Stimulated activated CD8-positive, alpha-beta memory T cell treated with anti-CD3 and anti-CD28 coated beads, Interleukin-7, amount 100 ng/mL, for 4 hours (primary cell): ENCODE data around the gene SMYD3.

ENCODE experiments used
- DNase-seq, 2 donors: peaks; one replicate each; pipeline ENCODE4 v3.0.0-alpha.2; 2020; ENCODE audit warnings: low read depth in 2 of 2

Gene SMYD3

DNA sequence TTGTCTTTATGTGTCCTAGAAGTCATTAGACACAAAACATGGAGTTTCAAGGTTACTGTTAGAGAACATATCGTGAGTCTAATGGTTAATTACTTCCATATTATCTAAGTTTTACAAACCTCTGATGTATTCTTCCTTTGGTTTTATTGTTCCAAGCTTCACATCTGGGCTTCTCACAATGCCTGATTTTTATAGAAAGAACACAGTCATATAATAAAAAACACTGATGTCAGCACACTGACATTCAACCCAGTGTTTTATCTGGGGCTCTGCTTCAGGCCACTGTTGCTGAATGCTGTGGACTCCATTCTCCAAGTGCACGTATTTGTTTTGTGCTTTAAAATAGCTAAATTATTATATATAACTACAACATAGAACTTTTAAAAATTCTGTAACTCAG, 232.9 kb downstream of the SMYD3 start:
- no peak for DNase-seq

DNA sequence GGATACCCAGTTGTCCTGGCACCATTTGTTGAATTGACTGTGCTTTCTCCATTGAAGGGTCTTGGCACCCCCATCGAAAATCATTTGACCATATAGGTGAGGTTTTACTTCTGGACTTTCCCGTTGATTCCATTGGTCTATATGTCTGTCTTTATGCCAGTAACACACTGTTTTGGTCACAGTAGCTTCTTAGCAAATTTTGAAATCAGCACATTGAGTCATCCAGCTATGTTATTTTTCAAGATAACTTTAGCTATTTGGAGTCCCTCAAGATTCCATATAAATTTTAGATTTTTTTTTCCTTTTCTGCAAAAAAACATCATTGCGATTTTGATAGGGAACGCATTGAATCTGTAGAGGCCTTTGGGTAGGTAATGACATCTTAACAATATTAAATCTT, 235.6 kb downstream of the SMYD3 start:
- no peak for DNase-seq

DNA sequence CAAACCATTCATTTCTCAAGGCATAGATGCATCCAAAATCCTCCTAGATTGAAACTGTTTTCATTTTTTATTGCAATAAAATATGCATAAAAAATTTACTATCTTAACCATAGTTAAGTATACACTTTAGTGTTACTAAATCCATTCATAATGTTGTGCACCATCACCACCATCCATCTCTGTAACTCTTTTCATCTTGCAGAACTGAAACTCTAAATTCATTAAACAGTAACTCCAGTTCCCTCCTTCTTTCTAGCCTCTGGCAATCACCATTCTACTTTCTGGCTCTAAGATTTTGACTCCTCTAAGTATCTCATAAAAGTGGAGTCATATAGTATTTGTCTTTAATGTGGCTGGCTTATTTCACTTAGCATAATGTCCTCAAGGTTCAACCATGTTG, 236.8 kb downstream of the SMYD3 start:
- no peak for DNase-seq

DNA sequence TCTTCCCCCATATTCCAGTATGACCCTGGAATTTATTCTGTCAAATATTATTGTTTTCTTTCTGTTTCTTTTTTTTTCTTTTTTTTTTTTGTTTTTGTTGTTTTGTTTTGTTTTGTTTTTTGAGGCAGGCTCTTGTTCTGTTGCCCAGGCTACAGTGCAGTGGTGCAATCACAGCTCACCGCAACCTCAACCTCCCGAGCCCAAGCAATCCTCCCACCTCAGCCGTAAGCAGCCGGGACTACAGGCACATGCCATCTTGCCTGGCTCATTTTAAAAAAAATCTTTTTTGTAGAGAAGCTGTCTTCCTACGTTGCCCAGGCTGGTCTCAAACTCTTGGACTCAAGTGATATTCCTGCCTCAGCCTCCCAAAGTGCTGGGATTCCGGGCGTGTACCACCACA, 237.6 kb downstream of the SMYD3 start:
- no peak for DNase-seq

DNA sequence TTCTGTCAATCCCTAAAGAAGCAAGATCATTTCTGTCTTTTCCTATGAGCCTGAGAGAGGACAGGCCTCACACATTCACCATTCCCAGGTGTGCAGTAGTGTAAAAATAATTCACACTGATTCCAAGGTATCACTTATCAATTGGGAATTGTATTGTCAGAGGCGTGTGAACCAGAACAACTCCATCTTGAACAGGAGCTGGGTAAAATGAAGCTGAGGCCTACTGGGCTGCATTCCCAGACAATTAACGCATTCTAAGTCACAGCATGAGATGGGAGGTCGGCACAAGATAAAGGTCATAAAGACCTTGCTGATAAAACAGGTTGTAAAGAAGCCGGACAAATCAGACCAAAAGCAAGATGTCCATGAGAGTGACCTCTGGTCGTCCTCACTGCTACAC, 239.2 kb downstream of the SMYD3 start:
- no peak for DNase-seq

DNA sequence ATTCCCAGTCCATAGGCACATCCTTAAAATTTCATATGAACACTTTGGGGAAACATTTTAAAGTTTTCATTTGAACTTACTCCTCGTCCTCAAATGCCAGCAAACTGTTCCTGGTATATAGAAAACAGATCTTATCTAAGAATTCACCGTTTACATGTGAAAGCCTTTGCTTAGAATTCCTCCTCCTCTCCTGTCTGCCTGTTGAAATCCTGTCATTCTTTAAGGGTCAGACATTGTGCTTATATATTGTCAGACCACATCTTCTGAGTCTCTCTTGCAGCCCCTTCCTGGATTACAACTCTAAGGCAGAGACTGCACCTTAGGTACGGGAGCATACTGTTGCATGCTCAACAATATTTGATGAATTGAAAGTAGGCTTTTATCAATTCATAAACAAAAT, 239.7 kb downstream of the SMYD3 start:
- no peak for DNase-seq

DNA sequence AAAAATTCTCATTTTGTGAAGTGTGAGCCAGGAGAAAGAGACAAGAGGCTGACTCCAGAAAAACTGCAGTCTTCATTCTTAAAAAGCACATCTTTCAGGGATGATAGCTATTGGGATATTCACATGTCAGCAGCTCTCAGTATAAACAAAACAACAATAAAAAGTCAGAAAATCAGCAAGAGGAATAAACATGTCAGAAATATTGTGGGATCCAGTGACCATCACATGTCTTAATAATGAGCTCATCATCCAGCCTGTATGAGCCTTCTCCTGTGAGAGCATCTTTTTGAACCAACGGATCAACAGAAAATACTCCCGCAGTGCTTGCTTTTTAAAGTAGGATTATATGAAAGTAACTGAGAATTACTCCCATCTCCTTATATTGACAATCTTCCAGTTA, 241.6 kb downstream of the SMYD3 start:
- DNase-seq, result no peak

DNA sequence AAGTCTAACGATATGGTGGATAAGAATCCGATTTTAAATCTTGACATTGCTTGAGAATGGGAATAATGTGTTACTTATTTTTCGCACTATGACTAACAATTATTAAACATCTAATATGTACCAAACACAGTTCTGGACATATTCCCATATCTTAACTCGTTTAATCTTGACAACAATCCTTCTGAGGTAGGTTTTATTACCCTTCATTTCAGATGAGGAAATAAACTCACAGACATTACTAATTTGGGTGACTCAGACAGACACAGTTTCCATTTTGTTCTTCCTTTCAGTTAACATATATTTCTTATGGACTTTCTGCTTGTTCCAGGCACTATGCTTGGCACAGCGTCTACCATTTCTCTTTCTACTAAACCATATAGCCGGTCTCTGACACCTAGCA, 244.8 kb downstream of the SMYD3 start:
- DNase-seq, result no peak

DNA sequence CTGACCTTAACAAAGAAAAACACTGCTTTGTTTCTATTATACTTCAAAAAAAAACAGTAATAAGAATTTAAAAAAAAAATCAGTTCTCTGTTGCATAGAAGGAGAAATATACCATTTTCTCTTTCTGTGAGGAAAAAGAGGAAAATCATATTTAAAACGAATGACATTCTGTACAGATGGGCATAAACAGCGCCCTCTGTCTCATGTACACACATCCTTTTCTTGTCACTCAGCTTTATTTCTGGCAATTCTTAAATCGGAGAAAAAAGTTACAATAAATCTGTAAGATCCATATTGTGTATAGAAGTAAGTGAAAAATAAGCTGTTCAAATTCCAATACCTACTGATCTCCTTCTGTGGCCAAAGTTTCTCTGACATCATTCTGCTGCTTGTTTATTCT, 245.4 kb downstream of the SMYD3 start:
- no peak for DNase-seq

DNA sequence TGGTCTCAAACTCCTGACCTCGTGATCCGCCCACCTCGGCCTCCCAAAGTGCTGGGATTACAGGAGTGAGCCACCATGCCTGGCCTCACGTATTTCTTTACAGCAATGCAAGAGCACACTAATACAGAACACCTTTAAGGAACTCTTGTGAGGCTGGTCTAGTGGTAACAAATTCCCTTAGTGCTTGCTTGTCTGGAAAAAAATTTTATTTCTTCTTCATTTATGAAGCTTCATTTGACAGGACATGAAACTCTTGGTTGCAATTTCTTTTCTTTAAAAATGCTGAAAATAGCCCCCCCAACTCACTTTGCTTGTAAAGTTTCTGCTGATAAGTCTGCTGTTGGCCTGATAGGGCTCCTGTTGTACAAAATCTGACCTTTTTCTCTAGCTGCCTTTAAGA, 248.8 kb downstream of the SMYD3 start:
- no peak for DNase-seq

DNA sequence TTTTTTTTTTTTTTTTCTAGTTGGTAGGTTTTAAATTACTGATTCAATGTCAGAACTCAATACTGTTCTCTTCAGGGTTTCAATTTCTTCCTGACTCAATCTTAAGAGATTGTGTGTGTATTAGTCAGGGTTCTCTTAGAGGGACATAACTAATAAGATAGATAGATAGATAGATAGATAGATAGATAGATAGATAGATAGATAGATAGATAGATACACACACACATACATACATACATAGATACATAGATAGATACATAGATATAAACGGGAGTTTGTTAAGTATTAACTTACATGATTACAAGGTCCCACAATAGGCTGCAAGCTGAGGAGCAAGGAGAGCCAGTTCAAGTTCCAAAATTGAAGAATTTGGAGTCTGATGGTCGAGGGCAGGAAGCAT, 251.3 kb downstream of the SMYD3 start:
- no peak for DNase-seq

DNA sequence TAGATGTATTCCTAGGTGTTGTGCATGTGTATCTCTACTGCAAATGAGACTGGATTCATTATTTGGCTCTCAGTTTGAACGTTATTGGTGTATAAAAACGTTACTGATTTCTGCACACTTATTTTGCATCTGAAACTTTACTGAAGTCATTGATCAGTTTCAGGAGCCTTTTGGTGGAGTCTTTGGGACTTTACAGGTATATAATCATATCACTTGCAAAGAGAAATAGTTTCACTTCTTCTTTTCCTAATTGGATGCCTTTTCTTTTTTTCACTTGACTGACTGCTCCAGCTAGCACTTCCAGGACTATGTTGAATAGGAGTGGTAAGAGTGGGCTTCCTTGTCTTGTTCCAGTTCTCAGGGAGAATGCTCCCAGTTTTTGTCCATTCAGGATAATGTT, 252.2 kb downstream of the SMYD3 start:
- DNase-seq, result no peak

DNA sequence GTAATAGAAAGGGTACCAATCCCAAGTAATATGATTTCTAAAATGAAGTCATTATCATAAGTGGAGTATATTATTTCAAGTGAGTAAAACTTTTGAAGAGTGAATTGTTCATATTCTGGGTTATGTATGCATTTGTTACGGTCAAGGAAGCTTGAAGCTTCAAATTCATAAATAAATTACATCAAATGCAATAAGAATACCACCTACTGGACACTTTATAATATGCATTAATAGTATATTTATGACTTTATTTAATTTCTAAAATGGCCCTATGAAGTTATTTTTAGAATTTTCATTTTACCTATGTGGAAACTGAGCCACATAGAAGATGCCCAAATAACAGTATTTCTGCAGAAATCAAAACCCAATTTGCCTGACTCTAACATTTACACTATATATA, 260.6 kb downstream of the SMYD3 start:
- DNase-seq, result no peak

DNA sequence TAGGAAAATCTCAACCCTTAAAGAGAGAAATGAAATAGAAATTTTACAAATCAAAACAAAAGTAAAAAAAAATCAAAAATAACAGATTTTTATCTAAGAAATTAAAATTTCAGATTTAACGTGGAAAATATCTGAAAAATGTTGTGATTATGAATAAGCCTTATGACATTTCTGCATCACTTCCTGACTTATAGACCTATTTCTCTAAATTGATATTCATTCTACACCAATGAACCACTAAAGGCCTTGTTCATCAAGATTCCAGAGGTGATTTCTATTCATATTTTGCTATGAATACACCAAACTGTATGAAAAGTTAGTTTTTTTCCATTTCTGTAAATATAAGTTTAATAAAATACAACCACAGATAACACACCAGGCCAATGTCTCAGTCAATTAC, 261.5 kb downstream of the SMYD3 start:
- no peak for DNase-seq

DNA sequence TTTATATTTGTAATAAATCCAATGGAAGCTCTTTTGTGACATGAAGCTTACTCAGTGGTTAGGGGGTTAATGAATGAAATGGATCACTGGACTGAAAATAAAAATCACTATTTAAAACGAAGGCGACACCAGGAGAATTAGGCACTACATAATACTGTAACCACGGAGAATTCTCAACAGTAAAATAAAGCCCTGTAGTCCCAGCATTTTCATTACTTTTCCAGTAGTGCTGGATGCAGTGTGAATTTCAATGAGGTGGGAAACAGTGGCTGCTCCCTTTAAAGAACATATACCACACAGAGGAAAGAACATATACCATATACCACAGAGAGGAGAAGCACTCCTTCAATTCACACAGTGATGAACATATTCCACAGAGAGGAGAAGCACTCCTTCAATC, 275.0 kb downstream of the SMYD3 start:
- no peak for DNase-seq

DNA sequence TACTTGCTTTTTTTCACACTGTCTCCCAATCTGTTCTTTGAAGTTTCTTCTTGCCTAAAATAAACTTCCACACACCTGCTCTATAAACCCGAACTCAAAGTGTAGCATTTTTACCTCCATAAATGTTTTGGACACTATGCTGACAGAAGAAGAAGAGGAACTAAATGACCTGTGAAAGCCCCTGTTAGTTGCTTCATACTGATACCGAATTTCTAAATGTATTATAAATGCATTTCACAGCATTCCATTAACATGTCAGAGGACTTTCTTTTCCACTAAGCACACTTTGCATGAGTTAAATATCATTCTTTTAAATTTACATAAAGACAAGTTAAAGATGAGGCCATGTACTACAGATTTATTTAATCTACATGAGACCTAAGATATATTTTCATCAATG, 281.0 kb downstream of the SMYD3 start:
- no peak for DNase-seq

DNA sequence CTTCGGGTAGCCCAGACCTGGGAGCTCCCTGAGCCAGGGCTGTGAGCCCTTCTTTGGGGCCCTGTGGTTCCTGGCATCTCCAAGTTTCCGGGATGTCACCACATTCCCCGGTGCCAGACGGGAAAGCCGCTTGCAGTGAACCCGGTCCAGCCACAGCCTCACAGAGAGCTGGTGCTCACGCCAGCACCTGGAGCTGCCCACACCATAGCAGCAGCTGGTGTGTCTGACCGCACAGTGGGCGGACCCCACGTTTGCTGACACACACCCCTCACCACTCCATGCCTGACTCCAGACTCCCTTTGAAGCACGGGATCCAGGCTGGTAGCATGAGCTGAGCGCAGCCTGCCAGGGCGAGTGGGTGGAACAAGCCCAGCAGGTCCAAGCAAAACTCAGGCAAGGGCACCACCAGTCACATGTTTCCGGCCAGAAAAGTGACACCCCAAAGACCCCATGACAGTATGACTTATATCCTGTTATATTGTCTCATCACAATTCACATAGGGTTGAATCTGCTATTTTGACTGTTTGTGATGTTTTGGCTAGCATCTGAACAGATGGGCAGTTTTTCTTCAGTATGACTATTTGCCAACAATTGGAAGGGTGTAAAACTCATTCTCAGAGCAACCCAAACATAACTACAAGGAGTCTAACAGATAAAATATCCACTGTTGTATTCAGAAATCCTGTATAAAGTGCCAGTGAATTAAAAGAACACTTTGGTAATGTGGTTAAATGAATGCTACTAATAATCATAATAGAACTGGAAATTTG, 285.4 kb downstream of the SMYD3 start:
- DNase-seq, result no peak

DNA sequence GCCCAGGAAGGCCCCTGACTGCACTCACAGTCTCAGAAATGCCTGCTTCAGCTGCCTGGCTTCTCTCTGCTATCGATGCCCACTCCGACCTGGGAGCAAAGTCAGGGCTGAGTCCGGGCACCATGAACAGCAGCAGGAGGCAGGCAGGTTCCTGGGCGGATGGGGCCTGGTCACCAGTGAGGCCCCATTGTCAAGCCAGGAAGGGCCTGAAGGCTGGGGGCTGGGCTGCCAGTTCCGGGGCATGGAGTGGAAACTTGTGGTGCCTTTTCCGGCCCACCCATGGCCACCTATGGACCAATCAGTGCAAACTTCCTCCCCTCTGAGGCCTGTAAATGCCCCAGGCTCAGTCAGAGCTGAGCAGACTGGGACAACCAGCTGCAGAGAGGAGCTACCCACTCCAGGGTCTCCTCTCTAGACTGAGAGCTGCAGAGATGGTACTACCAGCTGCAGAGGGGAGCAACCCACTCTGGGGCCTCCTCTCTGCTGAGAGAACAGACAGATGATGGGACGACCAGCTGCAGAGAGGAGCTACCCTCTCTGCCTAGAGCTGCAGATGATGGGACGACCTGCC, 286.5 kb downstream of the SMYD3 start:
- no peak for DNase-seq

DNA sequence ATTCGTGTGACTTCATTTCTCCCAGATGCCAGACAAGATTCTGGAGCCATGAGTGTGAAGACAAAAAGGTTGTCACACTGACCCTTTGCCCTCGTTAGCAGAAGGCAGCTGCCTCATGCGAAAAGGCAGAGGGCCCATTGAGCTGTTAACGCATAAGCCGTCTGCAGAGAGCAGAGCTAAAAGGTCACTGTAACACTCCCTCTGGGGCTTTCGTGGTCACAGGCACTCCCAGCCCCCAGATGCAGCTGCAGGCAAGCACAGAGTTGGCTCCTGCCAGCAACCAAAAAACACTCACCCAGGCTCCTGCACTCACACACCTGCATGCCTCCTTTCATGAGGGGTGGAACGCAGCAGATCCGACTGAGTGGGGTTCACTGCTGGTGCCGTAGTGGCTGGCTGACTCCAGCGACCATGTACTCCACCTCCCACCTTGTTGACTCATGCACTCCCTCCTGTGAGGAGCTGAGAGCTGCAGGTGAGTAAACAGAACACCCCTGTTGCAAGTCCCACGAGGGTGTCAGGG, 287.5 kb downstream of the SMYD3 start:
- DNase-seq, result no peak

DNA sequence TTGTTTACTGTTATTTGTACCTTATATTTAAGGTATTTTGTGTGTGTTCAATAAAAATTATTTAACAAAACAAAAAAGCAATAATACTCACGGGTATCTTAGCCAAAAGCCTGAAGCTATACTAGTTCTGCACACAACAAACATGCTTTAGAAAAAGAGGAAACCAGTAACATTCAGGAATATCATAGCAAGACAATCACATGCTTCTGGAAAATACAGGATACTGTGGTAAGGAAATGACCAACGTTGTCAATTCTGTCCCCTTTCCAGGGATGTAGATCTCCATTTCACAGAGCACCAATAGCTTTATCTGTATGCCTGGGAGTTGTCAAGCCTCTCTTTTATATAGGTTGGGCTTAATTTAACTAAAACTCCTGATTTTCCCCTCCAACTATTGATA, 288.4 kb downstream of the SMYD3 start:
- no peak for DNase-seq

DNA sequence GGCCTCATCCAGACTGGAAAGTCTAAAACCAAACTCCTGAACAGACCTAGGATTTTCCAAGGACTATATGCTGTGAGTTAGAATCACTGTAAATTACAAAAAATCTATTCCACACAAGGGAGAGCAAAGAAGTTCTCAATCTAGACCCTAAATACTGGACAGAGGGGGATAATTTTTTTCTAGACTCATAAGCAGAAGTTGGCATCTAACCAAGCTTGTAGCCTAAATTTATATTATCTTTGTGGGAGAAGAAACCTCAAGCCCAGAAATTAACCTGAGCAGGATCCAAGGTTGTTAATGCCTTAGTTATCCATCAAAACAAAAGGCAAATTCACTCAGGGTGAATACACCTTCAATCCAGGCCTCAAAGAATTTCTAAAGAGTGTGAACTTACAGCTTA, 290.2 kb downstream of the SMYD3 start:
- DNase-seq, result no peak

DNA sequence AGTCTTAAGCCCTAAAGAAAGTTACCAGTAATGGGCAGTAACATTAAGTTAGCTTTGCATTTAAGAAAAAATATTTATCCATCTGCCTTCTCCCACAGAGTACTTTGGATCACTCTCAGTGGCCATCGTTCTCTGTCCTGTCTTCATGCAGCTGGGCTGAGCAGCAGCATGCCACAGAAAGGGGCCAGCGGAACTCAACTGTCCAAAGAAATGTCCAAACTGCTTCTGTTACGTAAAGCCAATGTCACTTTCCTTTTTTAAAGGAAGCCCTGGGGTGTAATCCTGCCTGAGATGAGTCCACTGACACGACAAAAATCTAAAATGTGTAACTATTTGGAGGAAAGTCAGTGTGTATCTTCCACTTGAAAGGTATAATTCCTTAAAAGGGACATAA, 291.6 kb downstream of the SMYD3 start:
- DNase-seq, result no peak

DNA sequence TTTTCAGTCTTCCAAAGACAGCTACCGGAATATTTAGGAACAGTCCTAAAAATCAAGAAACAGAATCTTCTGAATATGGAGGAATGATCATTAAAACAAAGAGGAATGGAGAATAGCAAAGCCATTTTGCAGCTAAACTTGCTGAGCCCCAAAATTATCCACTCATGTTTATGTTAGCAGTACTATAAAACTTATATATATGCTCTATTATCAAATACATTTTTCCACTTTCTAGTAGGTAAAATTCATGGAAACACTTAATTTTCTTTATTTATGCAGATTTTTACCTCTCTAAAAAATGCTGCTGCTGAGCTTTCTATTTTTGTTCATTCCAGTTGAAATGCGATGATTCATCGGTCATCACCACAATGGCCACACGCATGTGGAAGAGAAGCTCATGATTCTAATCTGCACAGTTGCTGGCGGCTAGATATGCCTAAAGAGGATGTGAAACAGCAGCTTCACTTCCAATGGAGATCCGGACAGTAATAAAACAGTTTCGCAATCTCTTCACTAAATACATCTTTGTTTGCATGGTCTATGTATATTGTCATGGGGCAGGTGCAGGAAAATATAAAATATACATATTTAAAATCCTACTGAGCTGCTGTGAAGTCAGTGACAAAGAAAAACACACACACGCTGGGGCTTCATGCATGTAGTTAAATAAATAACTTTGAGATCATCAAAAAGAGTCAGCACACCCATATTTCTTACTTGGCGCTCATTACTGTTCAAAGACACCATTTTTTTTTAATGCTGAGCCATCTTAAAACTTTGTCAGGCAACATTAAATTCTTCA, 292.2 kb downstream of the SMYD3 start:
- no peak for DNase-seq
